HAP-1 (cell line): Measurements from ENCODE around the gene ASIC3.

ENCODE experiments used
- DNase-seq, 2 experiments: peaks; one replicate each; pipeline ENCODE4 v3.0.0-alpha.2; 2016 to 2020; ENCODE audit warnings: low spot score in 2 of 2
- H3K27me3 ChIP-seq: fragments of 250-450 bp; sonication (Bioruptor Pico); 2 replicates; pipeline ENCODE4 v1.5.1; 2020; ENCODE audit warnings: low read depth, mild to moderate bottlenecking, moderate library complexity
- H3K36me3 ChIP-seq: fragments of 250-450 bp; sonication (Bioruptor Pico); replicated peaks from 2 replicates; pipeline ENCODE4 v1.5.1; 2020; ENCODE audit warnings: mild to moderate bottlenecking
- H3K4me1 ChIP-seq: fragments of 250-450 bp; sonication (Bioruptor Pico); 2 replicates; pipeline ENCODE4 v1.5.1; 2020; ENCODE audit warnings: mild to moderate bottlenecking
- H3K4me3 ChIP-seq: fragments of 250-450 bp; sonication (Bioruptor Pico); 2 replicates; pipeline ENCODE4 v1.5.1; 2020; ENCODE audit warnings: mild to moderate bottlenecking, moderate library complexity
- H3K9me3 ChIP-seq: fragments of 250-450 bp; sonication (Bioruptor Pico); 2 replicates; pipeline ENCODE4 v1.5.1; 2020; ENCODE audit warnings: mild to moderate bottlenecking, moderate library complexity
- in situ Hi-C: fragments of 300-500 bp; cut with MboI; formaldehyde crosslinking; loops from 3 replicates; pipeline ENCODE4 v1.14.3; 2020; ENCODE audit warnings: low sequenced_read_pairs, inconsistent platforms, mixed read lengths

ASIC3 gene

DNA sequence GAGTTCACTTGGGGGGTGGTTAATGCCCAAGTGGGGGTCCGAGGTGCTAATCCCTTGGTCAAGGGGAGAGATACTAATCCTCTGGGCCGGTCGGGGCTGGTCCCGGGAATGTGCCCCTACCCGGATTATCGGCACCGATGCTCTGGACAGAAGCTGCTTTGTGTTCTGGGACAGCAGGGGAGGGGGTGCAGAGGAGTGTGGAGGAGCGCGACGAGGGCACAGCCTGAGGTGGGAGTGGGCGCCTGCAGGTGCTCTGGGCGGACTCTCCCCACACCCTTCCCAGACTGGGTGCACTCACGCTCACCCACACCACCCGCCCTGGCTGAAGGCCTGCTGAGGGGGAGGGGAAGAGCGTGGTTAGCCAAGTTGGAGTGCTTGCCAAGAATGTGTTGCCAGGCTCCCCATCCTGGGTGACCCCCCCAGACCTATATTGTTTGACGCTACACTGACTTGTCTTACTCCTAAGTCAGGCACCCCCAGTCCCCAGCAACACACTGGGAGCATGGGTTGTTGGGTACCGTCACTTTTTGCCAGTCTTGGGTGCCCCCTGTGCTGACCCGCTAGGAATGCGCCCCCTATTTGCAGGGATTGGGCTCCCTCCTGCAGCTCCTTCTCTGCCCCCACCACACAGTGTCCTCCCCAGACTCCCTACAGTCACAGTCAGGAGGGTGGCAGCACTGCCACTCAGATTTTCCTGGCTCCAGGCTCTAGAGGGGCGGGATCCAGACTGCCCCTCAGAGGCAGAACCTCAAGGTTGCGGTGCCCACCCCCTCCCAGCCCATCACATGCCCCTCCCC lies 12.3 kb downstream of the ASIC3 start:
- peak in 1 of 2 experiments; percentile 51 for DNase-seq
- in situ Hi-C loops, result no loop called here
- Histone ChIP-seq H3K36me3 (peaks cover 29% of the 10 kb centered on the region), H3K4me3 (peak overlapping the region; percentile 88), H3K9me3 (no peaks in the 10 kb centered on the region), H3K4me1 (peaks cover 23% of the 10 kb centered on the region), H3K27me3 (no peaks in the 10 kb centered on the region)

DNA sequence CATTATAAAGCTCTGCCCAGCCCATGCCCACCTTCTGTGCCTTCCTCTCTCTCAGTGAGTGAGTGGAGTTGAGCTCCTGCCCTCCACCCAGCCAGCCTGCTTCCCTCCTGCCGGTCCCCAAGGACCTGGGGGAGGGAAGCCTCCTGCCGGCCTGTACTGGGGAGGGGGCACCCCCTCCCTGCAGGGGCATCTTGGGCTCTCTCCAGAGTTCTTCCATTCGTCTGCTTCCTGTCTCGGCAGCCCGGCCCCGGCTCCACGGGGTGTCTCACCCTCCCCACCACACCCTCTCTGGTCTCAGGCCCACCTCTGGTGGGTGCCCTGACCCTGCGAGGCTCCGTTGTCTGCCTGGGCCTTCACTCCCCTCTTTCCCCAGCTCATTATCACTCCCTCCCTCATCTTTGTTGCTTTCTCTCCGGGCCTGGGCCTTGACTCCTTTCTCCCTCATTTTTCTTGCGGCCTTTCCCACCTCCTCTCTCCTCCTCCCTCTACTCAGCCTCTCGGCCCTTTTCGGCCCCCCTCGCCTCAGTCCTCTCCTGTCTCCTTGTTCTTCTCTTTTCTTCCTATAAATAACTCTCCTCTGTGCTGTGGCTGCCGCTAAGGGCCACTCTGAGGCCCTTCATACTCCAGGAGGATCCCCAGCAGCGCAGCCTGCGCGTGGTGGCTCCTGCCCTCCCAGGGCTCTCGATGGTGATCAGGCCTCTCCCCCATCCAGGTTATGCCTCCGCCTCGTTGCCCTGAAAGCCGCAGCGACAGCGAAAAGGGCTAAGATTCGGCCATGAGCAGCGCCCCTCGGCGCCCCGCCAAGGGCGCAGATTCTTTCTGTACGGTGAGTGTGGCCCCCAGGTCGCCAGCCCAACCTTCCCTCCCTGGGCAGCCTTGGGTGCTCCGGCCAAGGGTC lies 13.1 kb downstream of the ASIC3 start:
- Histone ChIP-seq H3K4me3 (peak overlapping the region; percentile 88), H3K9me3 (no peaks in the 10 kb centered on the region), H3K36me3 (peaks cover 34% of the 10 kb centered on the region), H3K4me1 (peaks cover 23% of the 10 kb centered on the region), H3K27me3 (no peaks in the 10 kb centered on the region)
- DNase-seq, result no peak
- in situ Hi-C loops, result no loop called here

DNA sequence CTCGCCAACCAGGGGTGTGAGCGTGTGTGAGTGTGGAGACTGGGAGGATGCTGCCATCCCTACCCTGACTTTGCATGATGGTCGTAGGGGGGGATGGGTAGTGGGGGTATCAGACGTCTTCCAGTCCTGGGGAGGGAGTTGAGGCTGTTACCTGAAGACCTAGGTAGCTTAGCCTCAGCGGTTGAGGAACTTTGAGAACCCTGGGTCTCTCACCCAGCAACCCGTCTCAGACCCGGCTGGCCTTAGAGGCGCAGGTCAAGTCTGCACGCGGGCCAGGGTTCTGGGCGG lies 13.7 kb downstream of the ASIC3 start:
- Histone ChIP-seq H3K36me3 (peaks cover 40% of the 10 kb centered on the region), H3K4me1 (peaks cover 23% of the 10 kb centered on the region), H3K4me3 (peak overlapping the region; percentile 88; the same call in 1 of the 2 replicates), H3K27me3 (no peaks in the 10 kb centered on the region), H3K9me3 (no peaks in the 10 kb centered on the region)
- in situ Hi-C loops, result no loop called here
- no peak for DNase-seq

DNA sequence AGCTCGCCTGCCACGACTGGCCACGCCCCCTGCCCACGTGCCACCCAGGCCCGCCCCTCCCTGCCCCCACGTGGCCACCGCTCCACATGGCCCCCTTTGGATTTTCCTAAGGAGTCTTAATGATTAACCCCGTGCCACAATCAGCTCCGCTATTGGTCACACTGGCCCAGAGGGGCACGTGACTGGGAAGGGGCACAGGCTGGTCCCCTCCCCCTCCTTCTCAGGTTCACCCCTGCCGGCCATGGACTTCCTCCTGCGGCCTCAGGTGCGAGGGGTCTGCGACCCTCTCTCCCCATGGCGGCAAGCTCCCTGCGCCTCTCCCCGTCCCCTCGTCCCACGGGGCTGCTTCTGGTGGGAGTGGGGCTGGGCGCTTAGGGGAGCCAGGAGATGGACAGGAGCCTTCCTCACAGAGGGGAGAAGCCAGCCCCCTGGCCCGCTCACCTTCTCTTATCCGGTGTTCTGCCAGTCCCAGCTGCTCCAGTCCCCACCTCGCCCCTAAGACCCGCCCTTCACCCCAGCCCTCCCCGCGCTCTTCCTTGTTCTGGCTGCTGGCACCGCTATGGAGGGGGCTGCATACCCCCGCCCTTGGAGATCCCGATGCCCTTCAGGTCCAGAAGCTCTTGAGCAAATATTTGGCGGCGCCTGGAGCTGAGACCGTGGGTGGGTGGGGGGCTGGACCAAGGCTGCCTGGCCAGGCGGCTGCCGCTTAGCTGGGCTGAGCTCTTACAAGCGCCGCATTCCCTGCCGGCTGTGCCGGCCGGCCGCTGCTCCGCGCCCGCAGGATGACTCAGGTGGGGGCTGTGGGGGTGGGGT lies 14.3 kb downstream of the ASIC3 start:
- peak in 1 of 2 experiments; percentile 70 for DNase-seq

DNA sequence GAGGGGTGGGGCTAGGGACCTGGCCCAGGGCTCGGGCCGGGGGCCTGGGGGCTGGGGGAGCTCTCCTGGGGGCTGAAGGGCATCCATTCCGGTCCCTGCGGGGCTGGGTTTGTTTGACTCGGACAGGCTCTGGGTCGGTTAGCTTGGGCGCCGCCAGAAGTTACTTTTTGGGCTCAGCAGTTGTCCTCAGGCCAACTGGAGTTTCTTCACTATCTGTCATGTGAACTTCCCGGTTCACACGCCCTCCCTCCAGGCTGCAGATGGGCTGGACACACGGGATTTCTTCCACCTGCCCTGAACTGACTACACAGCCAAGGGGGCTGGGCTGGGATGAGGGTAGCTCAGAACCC lies 14.9 kb downstream of the ASIC3 start:
- no peak overlapping the region for H3K4me3 ChIP-seq
- H3K27me3 ChIP-seq, result no peaks in the 10 kb centered on the region
- in situ Hi-C loops, result no loop called here
- peaks cover 22% of the 10 kb centered on the region for H3K4me1 ChIP-seq
- H3K36me3 ChIP-seq, result peaks cover 52% of the 10 kb centered on the region
- no peak for DNase-seq
- no peaks in the 10 kb centered on the region for H3K9me3 ChIP-seq

More for the DNA sequence above, 14.3 kb downstream of the ASIC3 start:
- Histone ChIP-seq H3K9me3 (no peaks in the 10 kb centered on the region), H3K4me1 (peaks cover 23% of the 10 kb centered on the region), H3K27me3 (no peaks in the 10 kb centered on the region), H3K36me3 (peaks cover 46% of the 10 kb centered on the region), H3K4me3 (no peak overlapping the region)
- in situ Hi-C loops, result no loop called here

DNA sequence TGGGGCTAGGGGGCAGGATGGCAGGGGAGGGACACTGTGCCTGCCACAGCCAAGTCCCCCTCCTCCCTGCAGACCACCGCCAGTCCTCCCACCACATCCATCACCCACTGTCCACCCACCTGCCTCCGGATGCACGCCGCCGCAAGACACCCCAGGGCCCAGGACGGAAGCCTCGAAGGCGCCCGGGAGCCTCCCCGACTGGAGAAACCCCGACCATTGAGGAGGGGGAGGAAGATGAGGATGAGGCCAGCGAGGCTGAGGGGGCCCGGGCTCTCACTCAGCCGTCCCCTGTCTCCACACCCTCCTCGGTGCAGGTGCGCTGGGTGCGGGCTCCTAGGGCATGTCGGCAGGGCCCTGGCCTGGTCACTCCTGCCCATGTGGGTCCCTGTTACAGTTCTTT lies 16.1 kb downstream of the ASIC3 start:
- Histone ChIP-seq H3K36me3 (peaks cover 59% of the 10 kb centered on the region), H3K4me3 (no peak overlapping the region)
- in situ Hi-C loops, result no loop called here

DNA sequence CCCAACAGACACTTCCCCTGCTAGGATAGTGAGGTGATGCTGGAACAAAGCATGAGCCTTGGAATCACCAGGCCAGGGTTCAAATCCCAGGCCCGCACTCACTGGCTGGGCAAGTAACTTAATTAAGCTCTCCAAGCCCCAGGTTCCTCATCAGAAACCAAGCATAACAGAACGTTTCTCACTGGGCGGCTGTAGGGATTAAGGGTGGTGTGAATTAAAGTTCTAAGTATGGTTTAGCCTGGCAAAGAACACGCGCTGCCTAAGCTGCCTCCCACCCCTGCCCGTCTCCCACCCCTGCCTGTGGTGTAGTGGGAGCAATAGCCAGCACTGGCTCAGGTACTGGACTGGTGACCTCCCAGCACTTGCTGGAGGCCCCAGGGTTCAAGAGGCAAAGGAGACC lies 16.7 kb downstream of the ASIC3 start:
- peaks cover 13% of the 10 kb centered on the region for H3K4me1 ChIP-seq
- H3K36me3 ChIP-seq, result peaks cover 64% of the 10 kb centered on the region
- H3K4me3 ChIP-seq, result no peak overlapping the region
- in situ Hi-C loops, result no loop called here
- no peaks in the 10 kb centered on the region for H3K9me3 ChIP-seq
- no peaks in the 10 kb centered on the region for H3K27me3 ChIP-seq
- DNase-seq, result no peak

More for the DNA sequence above, 16.1 kb downstream of the ASIC3 start:
- DNase-seq, result no peak
- Histone ChIP-seq H3K27me3 (no peaks in the 10 kb centered on the region), H3K9me3 (no peaks in the 10 kb centered on the region), H3K4me1 (peaks cover 13% of the 10 kb centered on the region)

DNA sequence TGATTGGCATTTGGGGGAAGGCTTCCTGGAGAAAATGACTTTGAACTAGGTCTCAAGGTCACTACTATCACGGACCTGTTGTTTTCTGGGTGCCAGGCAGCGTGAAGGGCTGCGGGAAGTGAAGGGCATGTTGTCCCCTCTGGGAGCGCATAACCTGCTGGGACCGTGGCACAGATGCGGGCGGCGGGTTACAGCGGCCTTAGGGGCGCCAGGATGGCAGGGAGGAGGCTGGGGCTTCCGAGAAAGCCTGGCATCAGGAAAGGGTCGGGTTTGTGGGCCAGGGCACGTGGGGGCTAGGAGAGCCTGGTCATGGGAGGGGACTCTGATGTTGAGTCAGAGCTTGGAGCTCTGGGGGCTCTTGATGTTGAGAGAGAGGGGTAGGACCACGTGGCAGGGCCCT lies 17.2 kb downstream of the ASIC3 start:
- in situ Hi-C loops, result no loop called here
- H3K9me3 ChIP-seq, result no peaks in the 10 kb centered on the region
- H3K27me3 ChIP-seq, result no peaks in the 10 kb centered on the region
- DNase-seq, result no peak
- peaks cover 13% of the 10 kb centered on the region for H3K4me1 ChIP-seq
- peaks cover 69% of the 10 kb centered on the region for H3K36me3 ChIP-seq
- no peak overlapping the region for H3K4me3 ChIP-seq

DNA sequence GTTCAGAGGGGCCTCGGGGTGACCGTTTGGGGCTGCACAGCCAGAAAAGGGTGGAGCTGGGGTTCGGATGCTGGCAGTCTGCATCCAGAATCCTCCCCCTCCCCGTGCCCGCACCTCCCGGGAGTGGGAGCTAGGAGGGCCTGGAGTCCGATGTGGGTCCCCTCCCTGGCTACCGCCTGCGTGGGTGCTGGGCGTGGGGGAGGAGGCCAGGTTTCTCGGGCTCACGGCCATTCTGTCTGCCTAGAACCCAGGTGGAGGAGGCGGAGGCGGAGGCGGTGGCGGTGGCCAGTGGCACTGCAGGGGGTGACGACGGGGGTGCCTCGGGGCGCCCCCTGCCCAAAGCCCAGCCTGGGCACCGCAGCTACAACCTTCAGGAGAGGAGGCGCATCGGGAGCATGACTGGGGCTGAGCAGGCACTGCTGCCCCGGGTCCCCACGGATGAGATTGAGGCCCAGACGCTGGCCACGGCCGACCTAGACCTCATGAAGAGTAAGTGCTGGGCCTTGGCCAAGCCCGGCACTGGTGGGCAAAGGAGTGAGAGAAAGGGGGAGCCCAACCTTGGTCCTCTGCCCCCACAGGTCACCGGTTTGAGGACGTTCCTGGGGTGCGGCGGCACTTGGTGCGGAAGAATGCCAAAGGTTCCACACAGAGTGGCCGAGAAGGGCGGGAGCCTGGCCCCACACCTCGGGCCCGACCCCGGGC lies 18.1 kb downstream of the ASIC3 start:
- H3K27me3 ChIP-seq, result no peaks in the 10 kb centered on the region
- H3K36me3 ChIP-seq, result peaks cover 78% of the 10 kb centered on the region
- H3K4me1 ChIP-seq, result peaks cover 6% of the 10 kb centered on the region
- no peaks in the 10 kb centered on the region for H3K9me3 ChIP-seq
- in situ Hi-C loops, result no loop called here
- no peak overlapping the region for H3K4me3 ChIP-seq
- DNase-seq, result no peak

DNA sequence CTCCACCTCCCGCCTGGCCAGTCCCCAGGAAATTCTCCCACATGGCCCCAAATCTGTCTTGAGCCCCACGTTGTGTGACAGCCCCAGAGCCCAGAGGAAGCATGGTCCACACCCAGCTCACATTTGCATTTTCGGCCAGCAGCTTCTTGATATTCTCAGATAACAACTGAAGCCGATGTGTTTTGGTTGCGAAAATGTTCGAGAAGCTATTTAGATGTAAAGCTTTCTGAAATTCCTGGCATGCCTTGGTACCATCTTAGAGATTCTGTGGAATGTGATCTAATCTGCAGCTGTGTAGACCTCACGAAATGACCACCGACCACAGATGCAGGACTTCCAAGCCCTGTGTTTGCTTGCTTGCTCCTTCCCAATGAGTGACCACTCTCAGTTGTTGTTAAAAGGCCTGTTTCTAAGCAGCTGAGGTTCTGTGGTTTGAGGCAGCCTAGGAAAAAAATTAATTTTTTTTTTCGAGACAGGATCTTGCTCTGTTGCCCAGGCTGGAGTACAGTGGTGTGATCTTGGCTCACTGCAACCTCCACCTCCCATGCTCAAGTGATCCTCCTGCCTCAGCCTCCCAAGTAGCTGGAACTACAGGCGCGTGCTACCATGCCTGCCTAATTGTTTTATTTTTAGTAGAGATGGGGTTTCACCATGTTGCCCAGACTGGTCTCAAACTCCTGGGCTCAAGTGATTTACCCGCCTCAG lies 19.9 kb downstream of the ASIC3 start:
- no peak for DNase-seq
- Histone ChIP-seq H3K4me3 (no peak overlapping the region), H3K27me3 (no peaks in the 10 kb centered on the region), H3K4me1 (no peaks in the 10 kb centered on the region), H3K36me3 (peaks cover 85% of the 10 kb centered on the region), H3K9me3 (no peaks in the 10 kb centered on the region)
- in situ Hi-C loops, result no loop called here

DNA sequence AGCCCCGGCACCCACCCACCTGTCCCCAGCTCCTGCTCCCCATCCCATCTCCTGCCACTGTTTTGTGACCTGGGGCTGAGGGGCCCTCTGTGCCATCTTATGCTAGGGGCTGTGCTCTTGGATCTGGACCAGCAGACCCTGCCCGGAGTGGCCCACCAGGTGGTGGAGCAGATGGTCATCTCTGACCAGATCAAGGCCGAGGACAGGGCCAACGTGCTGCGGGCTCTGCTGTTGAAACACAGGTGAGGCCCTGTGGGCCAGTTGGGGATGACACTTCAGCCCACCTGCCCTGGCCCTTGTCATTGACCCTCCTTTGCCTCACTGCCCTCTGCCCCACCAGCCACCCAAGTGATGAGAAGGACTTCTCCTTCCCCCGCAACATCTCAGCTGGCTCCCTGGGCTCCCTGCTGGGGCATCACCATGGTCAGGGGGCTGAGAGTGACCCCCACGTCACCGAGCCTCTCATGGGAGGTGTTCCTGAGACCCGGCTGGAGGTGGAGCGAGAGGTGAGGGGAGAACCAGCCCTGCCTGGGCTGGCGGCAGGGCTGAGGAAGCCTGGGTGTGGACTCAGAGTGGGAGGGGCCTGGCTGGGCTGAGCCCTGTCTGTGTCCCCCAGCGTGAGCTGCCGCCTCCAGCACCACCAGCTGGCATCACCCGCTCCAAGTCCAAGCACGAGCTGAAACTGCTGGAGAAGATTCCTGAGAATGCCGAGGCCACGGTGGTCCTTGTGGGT lies 21.7 kb downstream of the ASIC3 start:
- Histone ChIP-seq H3K27me3 (no peaks in the 10 kb centered on the region), H3K36me3 (peaks cover 89% of the 10 kb centered on the region), H3K4me3 (no peak overlapping the region), H3K9me3 (no peaks in the 10 kb centered on the region), H3K4me1 (no peaks in the 10 kb centered on the region)
- no peak for DNase-seq
- in situ Hi-C loops, result no loop called here

DNA sequence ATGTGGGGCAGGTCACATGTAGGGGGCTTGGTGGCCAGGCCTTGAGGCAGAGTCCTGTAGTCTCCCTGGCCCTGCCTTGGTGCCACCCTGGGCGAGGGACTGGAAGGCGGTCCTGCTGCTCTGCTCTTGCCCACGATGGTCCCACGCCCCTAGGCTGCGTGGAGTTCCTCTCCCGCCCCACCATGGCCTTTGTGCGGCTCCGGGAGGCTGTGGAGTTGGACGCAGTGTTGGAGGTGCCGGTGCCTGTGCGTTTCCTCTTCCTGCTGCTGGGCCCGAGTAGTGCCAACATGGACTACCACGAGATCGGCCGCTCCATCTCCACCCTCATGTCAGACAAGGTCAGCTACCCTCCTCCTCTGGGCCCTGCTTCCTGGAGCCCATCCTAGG lies 22.2 kb downstream of the ASIC3 start:
- H3K4me3 ChIP-seq, result no peak overlapping the region
- no peaks in the 10 kb centered on the region for H3K9me3 ChIP-seq
- no peaks in the 10 kb centered on the region for H3K27me3 ChIP-seq
- in situ Hi-C loops, result no loop called here
- no peak for DNase-seq
- H3K4me1 ChIP-seq, result no peaks in the 10 kb centered on the region
- H3K36me3 ChIP-seq, result peaks cover 90% of the 10 kb centered on the region
